B cell (primary cell): Measurements from ENCODE around the gene NEGR1. TPM values are rescaled to one million over a fixed set of nuclear protein-coding genes. Genes with fewer than 3 reads are reported as not detected.

Experiments used
- ATAC-seq: fragments of 200-7000 bp; cut with Tn5 transposase; one replicate; pipeline ENCODE4 v1.10.0; 2021; ENCODE audit warnings: low read depth, mild to moderate bottlenecking, moderate number of reproducible peaks, moderate library complexity
- CTCF ChIA-PET: fragments of 350-600 bp; sonication (Branson Sonifier 250); formaldehyde crosslinking; loops from one replicate; lab custom pipeline; 2021; ENCODE audit warnings: antibody characterized with exemption, inconsistent platforms; lab: Charles Lee
- POLR2A ChIA-PET: fragments of 350-600 bp; sonication (Branson Sonifier 250); formaldehyde crosslinking; loops from one replicate; lab custom pipeline; 2021; ENCODE audit warnings: antibody characterized with exemption; lab: Charles Lee
- DNase-seq: peaks from one replicate; pipeline ENCODE4 v3.0.0; 2013
- H2AFZ ChIP-seq: 2 replicates; pipeline ENCODE4 v1.6.1; 2012; ENCODE audit warnings: mild to moderate bottlenecking, low read depth, low read length; ENCODE audit not compliant: insufficient read depth, poor library complexity, severe bottlenecking
- H3K27ac ChIP-seq, 2 donors: 1 replicate in 1 of 2; 2 replicates in 1 of 2; pipeline ENCODE4 v1.5.1; 2012 to 2013; ENCODE audit warnings: low read length in 2 of 2, mild to moderate bottlenecking in 2 of 2, moderate library complexity in 1 of 2
- H3K27me3 ChIP-seq, 4 experiments: fragments of 200-600 bp in 1 of 4; sonication (generic) in 1 of 4; replicated peaks in 1 of 4; 1 replicate in 2 of 4; 2 replicates in 2 of 4; pipeline versions ENCODE4 v1.6.1 to v1.7.0; 2013 to 2016; ENCODE audit warnings: low read length in 3 of 4, mild to moderate bottlenecking in 2 of 4, mixed read lengths in 1 of 4, moderate library complexity in 1 of 4; ENCODE audit not compliant: insufficient read depth in 4 of 4, control insufficient read depth in 3 of 4; ENCODE audit errors: control extremely low read depth in 1 of 4
- H3K36me3 ChIP-seq, 2 experiments: replicated peaks in 1 of 2; 1 replicate in 1 of 2; 2 replicates in 1 of 2; pipeline versions ENCODE4 v1.6.1 to v1.7.1; 2013; ENCODE audit warnings: low read length in 1 of 2; ENCODE audit not compliant: insufficient read depth in 2 of 2, control insufficient read depth in 1 of 2; ENCODE audit errors: control extremely low read depth in 1 of 2, extremely low read depth in 1 of 2
- H3K4me1 ChIP-seq, 2 donors: fragments of 200-600 bp in 1 of 2; sonication (generic) in 1 of 2; 1 replicate in 1 of 2; 2 replicates in 1 of 2; pipeline versions ENCODE4 v1.5.1 to v1.6.1; 2013 to 2017; ENCODE audit warnings: low read length in 2 of 2; ENCODE audit not compliant: control insufficient read depth in 2 of 2, insufficient read depth in 2 of 2
- H3K4me2 ChIP-seq: replicated peaks from 2 replicates; pipeline ENCODE3; 2012; ENCODE audit warnings: mild to moderate bottlenecking, low read depth, low read length; ENCODE audit not compliant: poor library complexity, severe bottlenecking
- H3K4me3 ChIP-seq, 5 experiments: fragments of 200-600 bp in 1 of 5; sonication (generic) in 1 of 5; 1 replicate in 3 of 5; 2 replicates in 2 of 5; pipeline versions ENCODE4 v1.5.1 to v1.7.0; 2011 to 2016; ENCODE audit warnings: low read length in 4 of 5, mild to moderate bottlenecking in 4 of 5, low read depth in 2 of 5, control low read depth in 1 of 5, moderate library complexity in 1 of 5; ENCODE audit not compliant: insufficient read depth in 1 of 5; ENCODE audit errors: control extremely low read depth in 1 of 5, extremely low read depth in 1 of 5
- H3K79me2 ChIP-seq: fragments of 200-600 bp; sonication (generic); one replicate; pipeline ENCODE4 v1.6.0; 2016; ENCODE audit warnings: low read length; ENCODE audit not compliant: control insufficient read depth, insufficient read depth
- H3K9ac ChIP-seq: fragments of 200-600 bp; sonication (generic); 2 replicates; pipeline ENCODE4 v1.6.1; 2017; ENCODE audit warnings: mild to moderate bottlenecking, low read length, moderate library complexity
- H3K9me3 ChIP-seq, 3 donors: one replicate each; pipeline versions ENCODE4 v1.6.1 to v1.7.1; 2013; ENCODE audit warnings: low read length in 2 of 3; ENCODE audit not compliant: control insufficient read depth in 2 of 3, insufficient read depth in 1 of 3; ENCODE audit errors: control extremely low read depth in 1 of 3
- H4K20me1 ChIP-seq: 2 replicates; pipeline ENCODE4 v1.6.0; 2012; ENCODE audit warnings: mild to moderate bottlenecking, low read length; ENCODE audit not compliant: insufficient read depth, control insufficient read depth, poor library complexity, severe bottlenecking
- H3K27ac Mint-ChIP-seq: one replicate; pipeline ENCODE4 v1.8.0; 2021; ENCODE audit warnings: mixed read lengths
- H3K27me3 Mint-ChIP-seq: one replicate; pipeline ENCODE4 v1.8.0; 2021; ENCODE audit warnings: mixed read lengths
- H3K4me1 Mint-ChIP-seq: one replicate; pipeline ENCODE4 v1.8.0; 2021; ENCODE audit warnings: mixed read lengths
- H3K4me3 Mint-ChIP-seq: one replicate; pipeline ENCODE4 v1.8.0; 2021; ENCODE audit warnings: mixed read lengths
- H3K9me3 Mint-ChIP-seq: one replicate; pipeline ENCODE4 v1.8.0; 2022; ENCODE audit warnings: mixed read lengths; ENCODE audit not compliant: insufficient read depth
- EZH2 ChIP-seq: IDR thresholded peaks from 2 replicates; pipeline ENCODE4 v1.6.1; 2012; ENCODE audit warnings: borderline replicate concordance, low read depth, mild to moderate bottlenecking, moderate library complexity, low read length; ENCODE audit not compliant: insufficient read depth, poor library complexity, severe bottlenecking
- WGBS: methylation state at CpG from one replicate; pipeline ENCODE4 v1.1.5; 2013; ENCODE audit warnings: missing lambda C conversion rate; ENCODE audit not compliant: insufficient coverage; 5-methylcytosine and 5-hydroxymethylcytosine counted together
- intact Hi-C: fragments of 100-400 bp; cut with micrococcal nuclease; formaldehyde crosslinking; loops from one replicate; pipeline ENCODE4 v1.10.0; 2022
- polyA plus RNA-seq: library from polyadenylated mRNA; depleted of rRNA; stranded (reverse); fragments of >200 nt; gene quantifications from 2 replicates; pipeline ENCODE4 v1.2.3, GENCODE V29; 2012
- small RNA-seq: library from RNA; depleted of rRNA; stranded (forward); fragments of <200 nt; gene quantifications from one replicate; pipeline ENCODE3, GENCODE V24; 2012; ENCODE audit warnings: low replicate concordance, low read depth; ENCODE audit not compliant: insufficient read length
- total RNA-seq, 2 donors: library from RNA; stranded (reverse); fragments of 120-200 nt in 1 of 2; gene quantifications; 1 replicate in 1 of 2; 2 replicates in 1 of 2; pipeline versions ENCODE4 v1.2.3 to v1.2.4, GENCODE V29; 2013 to 2022
- TF ChIP-seq, protein P1 (sequence below): fragments of 200-600 bp; IDR thresholded peaks from one replicate; pipeline ENCODE4 v1.8.0; 2022; ENCODE audit warnings: antibody characterized with exemption, mild to moderate bottlenecking

Gene NEGR1
- total and polyA plus RNA-seq, 2 donors (not counting 1 experiment from before 2014, with no cell fraction given): 0.01 TPM; not detected in 1

DNA sequence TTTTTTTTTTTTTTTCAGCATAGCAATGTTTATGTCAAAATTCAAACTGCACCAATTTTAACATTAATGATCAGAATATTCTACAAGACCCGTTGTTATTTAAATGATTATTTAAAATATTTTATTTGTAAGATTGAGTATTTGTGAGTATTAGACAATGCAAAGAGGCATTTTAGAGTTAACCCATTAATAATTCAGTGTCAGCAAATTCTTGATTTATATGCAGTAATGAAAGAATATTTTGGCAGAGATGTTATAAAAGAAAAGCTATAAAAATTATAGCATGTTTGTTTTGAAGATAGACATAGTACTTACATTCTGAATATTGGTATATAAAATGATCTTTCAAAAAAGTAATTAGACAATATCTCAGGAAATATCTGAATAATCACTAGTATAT lies 932.0 kb downstream of the NEGR1 start:
- no peak overlapping the region for H3K4me3 ChIP-seq
- WGBS: no CpG with 5 or more reads among the region's 1 CpG
- TF ChIP-seq EZH2: no peak
- TF ChIP-seq, protein P1, sequence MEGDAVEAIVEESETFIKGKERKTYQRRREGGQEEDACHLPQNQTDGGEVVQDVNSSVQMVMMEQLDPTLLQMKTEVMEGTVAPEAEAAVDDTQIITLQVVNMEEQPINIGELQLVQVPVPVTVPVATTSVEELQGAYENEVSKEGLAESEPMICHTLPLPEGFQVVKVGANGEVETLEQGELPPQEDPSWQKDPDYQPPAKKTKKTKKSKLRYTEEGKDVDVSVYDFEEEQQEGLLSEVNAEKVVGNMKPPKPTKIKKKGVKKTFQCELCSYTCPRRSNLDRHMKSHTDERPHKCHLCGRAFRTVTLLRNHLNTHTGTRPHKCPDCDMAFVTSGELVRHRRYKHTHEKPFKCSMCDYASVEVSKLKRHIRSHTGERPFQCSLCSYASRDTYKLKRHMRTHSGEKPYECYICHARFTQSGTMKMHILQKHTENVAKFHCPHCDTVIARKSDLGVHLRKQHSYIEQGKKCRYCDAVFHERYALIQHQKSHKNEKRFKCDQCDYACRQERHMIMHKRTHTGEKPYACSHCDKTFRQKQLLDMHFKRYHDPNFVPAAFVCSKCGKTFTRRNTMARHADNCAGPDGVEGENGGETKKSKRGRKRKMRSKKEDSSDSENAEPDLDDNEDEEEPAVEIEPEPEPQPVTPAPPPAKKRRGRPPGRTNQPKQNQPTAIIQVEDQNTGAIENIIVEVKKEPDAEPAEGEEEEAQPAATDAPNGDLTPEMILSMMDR: no peak
- H3K9me3 Mint-ChIP-seq: peaks cover 2% of the 10 kb centered on the region
- DNase-seq (no peak), ATAC-seq (no peak)
- ChIA-PET POLR2A (no interaction called here), CTCF (no interaction called here)
- H3K4me2 ChIP-seq: no peak overlapping the region
- no peak overlapping the region for H3K9ac ChIP-seq
- no peaks in the 10 kb centered on the region for H3K9me3 ChIP-seq
- intact Hi-C loops: no loop called here
- H3K79me2 ChIP-seq: no peaks in the 10 kb centered on the region
- H3K4me1 Mint-ChIP-seq: no peaks in the 10 kb centered on the region
- H3K27ac ChIP-seq: no peak overlapping the region
- no peak overlapping the region for H2AFZ ChIP-seq
- no peak overlapping the region for H3K4me3 Mint-ChIP-seq
- no peaks in the 10 kb centered on the region for H3K4me1 ChIP-seq
- no peaks in the 10 kb centered on the region for H3K36me3 ChIP-seq
- no peaks in the 10 kb centered on the region for H3K27me3 Mint-ChIP-seq
- H3K27ac Mint-ChIP-seq: no peak overlapping the region
- H4K20me1 ChIP-seq: no peaks in the 10 kb centered on the region
- no peaks in the 10 kb centered on the region for H3K27me3 ChIP-seq

Small RNA genes lying within 50 kb of the gene (small RNA-seq; reads per million reads assigned to genes)
- gene AL358453.1 (not detected), gene AL359821.1 (not detected)
